Neural cell (in vitro differentiated cells): ENCODE measurements around the gene TBCB.
"Not testable (repeated sequence)": the region's sequence is repeated elsewhere in the genome, so short reads cannot be mapped to it uniquely, and the experiment has no call there.

Source experiments
- CTCF ChIP-seq: fragments of 450-650 bp; IDR thresholded peaks from 2 replicates; pipeline ENCODE4 v1.5.1; 2014; ENCODE audit warnings: antibody characterized with exemption, mild to moderate bottlenecking, moderate library complexity; ENCODE audit not compliant: poor library complexity, severe bottlenecking
- EP300 ChIP-seq: fragments of 450-650 bp; conservative IDR thresholded peaks from 2 replicates; pipeline ENCODE4 v1.6.1; 2014; ENCODE audit warnings: antibody characterized with exemption, mild to moderate bottlenecking, moderate library complexity; ENCODE audit not compliant: poor library complexity, severe bottlenecking
- EZH2 ChIP-seq: fragments of 200-600, 300-800 bp; shearing (Covaris generic), sonication (generic); IDR thresholded peaks from 2 replicates; pipeline ENCODE4 v1.6.1; 2014; ENCODE audit warnings: antibody characterized with exemption, low read length, borderline replicate concordance, mild to moderate bottlenecking; ENCODE audit not compliant: insufficient read depth, poor library complexity, severe bottlenecking
- MXI1 ChIP-seq: fragments of 450-650 bp; conservative IDR thresholded peaks from 2 replicates; pipeline ENCODE4 v1.6.1; 2014; ENCODE audit warnings: antibody characterized with exemption, mild to moderate bottlenecking; ENCODE audit not compliant: poor library complexity, severe bottlenecking
- POLR2AphosphoS5 ChIP-seq: IDR thresholded peaks from 2 replicates; pipeline ENCODE4 v1.6.1; 2012
- RAD21 ChIP-seq: fragments of 450-650 bp; conservative IDR thresholded peaks from 2 replicates; pipeline ENCODE4 v1.6.1; 2014; ENCODE audit warnings: antibody characterized with exemption, mild to moderate bottlenecking, moderate library complexity
- REST ChIP-seq: IDR thresholded peaks from 2 replicates; pipeline ENCODE4 v1.6.1; 2012; ENCODE audit warnings: borderline replicate concordance
- TAF1 ChIP-seq: IDR thresholded peaks from 2 replicates; pipeline ENCODE4 v1.6.1; 2012; ENCODE audit warnings: low read depth

- not testable (repeated sequence) for TF ChIP-seq EZH2, REST, CTCF, EP300, POLR2AphosphoS5, TAF1, MXI1, RAD21
Observed at GRCh38 chr19:36068810-36069499, 46.3 kb upstream of the TBCB start.
